Measurements from ENCODE around the gene PSMB10. TPM values are rescaled to one million over a fixed set of nuclear protein-coding genes. Genes with fewer than 3 reads are reported as not detected.

PSMB10 gene
- total RNA-seq, 1 donor from 2014 or later = 35.8 TPM

GRCh38 chr16:67910158-67910557 is 26.5 kb downstream of the PSMB10 start:
- Histone ChIP-seq H3K27me3 (ENCODE audit: insufficient read depth, low read length) (no peaks in the 10 kb centered on the region), H3K9me3 (ENCODE audit: insufficient read depth, low read depth, low read length) (no peaks in the 10 kb centered on the region), H3K36me3 (ENCODE audit: insufficient read depth, low read length) (no peaks in the 10 kb centered on the region), H3K79me2 (ENCODE audit: insufficient read depth, low read length) (peaks cover 3% of the 10 kb centered on the region), H3K4me1 (ENCODE audit: insufficient read depth, low read length) (no peaks in the 10 kb centered on the region), H3K9ac (ENCODE audit: low read length) (no peak overlapping the region), H4K20me1 (ENCODE audit: insufficient read depth, low read length) (peaks cover 24% of the 10 kb centered on the region), H3K4me2 (ENCODE audit: low read length) (no peak overlapping the region), H3K4me3 (ENCODE audit: insufficient read depth, low read depth, low read length) (no peak overlapping the region), H3K27ac (ENCODE audit: low read depth, low read length) (no peak overlapping the region), H2AFZ (ENCODE audit: low read depth, low read length) (no peak overlapping the region)
- H3K9me3 Mint-ChIP-seq (ENCODE audit: unreplicated experiment) = no peaks in the 10 kb centered on the region
- TF ChIP-seq, protein P1, sequence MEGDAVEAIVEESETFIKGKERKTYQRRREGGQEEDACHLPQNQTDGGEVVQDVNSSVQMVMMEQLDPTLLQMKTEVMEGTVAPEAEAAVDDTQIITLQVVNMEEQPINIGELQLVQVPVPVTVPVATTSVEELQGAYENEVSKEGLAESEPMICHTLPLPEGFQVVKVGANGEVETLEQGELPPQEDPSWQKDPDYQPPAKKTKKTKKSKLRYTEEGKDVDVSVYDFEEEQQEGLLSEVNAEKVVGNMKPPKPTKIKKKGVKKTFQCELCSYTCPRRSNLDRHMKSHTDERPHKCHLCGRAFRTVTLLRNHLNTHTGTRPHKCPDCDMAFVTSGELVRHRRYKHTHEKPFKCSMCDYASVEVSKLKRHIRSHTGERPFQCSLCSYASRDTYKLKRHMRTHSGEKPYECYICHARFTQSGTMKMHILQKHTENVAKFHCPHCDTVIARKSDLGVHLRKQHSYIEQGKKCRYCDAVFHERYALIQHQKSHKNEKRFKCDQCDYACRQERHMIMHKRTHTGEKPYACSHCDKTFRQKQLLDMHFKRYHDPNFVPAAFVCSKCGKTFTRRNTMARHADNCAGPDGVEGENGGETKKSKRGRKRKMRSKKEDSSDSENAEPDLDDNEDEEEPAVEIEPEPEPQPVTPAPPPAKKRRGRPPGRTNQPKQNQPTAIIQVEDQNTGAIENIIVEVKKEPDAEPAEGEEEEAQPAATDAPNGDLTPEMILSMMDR (IDR thresholded peaks at IDR 0.05; ENCODE audit: insufficient read depth, low read depth, low read length) = no peak
- TF ChIP-seq EZH2 (IDR thresholded peaks at IDR 0.05; ENCODE audit: insufficient read depth, low read length) = no peak
- H3K4me1 Mint-ChIP-seq (ENCODE audit: low read depth, unreplicated experiment) = peaks cover 10% of the 10 kb centered on the region
- FAIRE-seq = no peak
- H3K36me3 Mint-ChIP-seq (ENCODE audit: low read depth, unreplicated experiment) = peaks cover 19% of the 10 kb centered on the region
- no peak overlapping the region for H3K4me3 Mint-ChIP-seq (ENCODE audit: unreplicated experiment)
- H3K27me3 Mint-ChIP-seq (ENCODE audit: low read depth, unreplicated experiment) = no peaks in the 10 kb centered on the region
- no peak for DNase-seq (ENCODE audit: low read depth)
- peak overlapping the region; percentile 34 for H3K27ac Mint-ChIP-seq (ENCODE audit: unreplicated experiment)

- Mint-ChIP-seq H3K27ac (ENCODE audit: unreplicated experiment) (no peak overlapping the region), H3K9me3 (ENCODE audit: unreplicated experiment) (no peaks in the 10 kb centered on the region)
These were observed 27.5 kb downstream of the PSMB10 start for GRCh38 chr16:67909056-67909742.

More at GRCh38 chr16:67909056-67909742, 27.5 kb downstream of the PSMB10 start:
- H3K27me3 ChIP-seq (ENCODE audit: insufficient read depth, low read length) = no peaks in the 10 kb centered on the region
- H3K4me2 ChIP-seq (ENCODE audit: low read length) = no peak overlapping the region
- no peaks in the 10 kb centered on the region for H3K4me1 ChIP-seq (ENCODE audit: insufficient read depth, low read length)
- peaks cover 3% of the 10 kb centered on the region for H3K79me2 ChIP-seq (ENCODE audit: insufficient read depth, low read length)
- H3K9ac ChIP-seq (ENCODE audit: low read length) = no peak overlapping the region
- Mint-ChIP-seq H3K27me3 (ENCODE audit: low read depth, unreplicated experiment) (no peaks in the 10 kb centered on the region), H3K4me3 (ENCODE audit: unreplicated experiment) (no peak overlapping the region), H3K36me3 (ENCODE audit: low read depth, unreplicated experiment) (peaks cover 19% of the 10 kb centered on the region), H3K4me1 (ENCODE audit: low read depth, unreplicated experiment) (peaks cover 7% of the 10 kb centered on the region)
- DNase-seq (ENCODE audit: low read depth) = no peak
- H2AFZ ChIP-seq (ENCODE audit: low read depth, low read length) = no peak overlapping the region
- H4K20me1 ChIP-seq (ENCODE audit: insufficient read depth, low read length) = peaks cover 20% of the 10 kb centered on the region
- H3K27ac ChIP-seq (ENCODE audit: low read depth, low read length) = no peak overlapping the region
- no peaks in the 10 kb centered on the region for H3K36me3 ChIP-seq (ENCODE audit: insufficient read depth, low read length)
- TF ChIP-seq EZH2 (IDR thresholded peaks at IDR 0.05; ENCODE audit: insufficient read depth, low read length) = no peak
- TF ChIP-seq, protein P1 (IDR thresholded peaks at IDR 0.05; ENCODE audit: insufficient read depth, low read depth, low read length) = no peak
- H3K4me3 ChIP-seq (ENCODE audit: insufficient read depth, low read depth, low read length) = no peak overlapping the region
- no peaks in the 10 kb centered on the region for H3K9me3 ChIP-seq (ENCODE audit: insufficient read depth, low read depth, low read length)
- no peak for FAIRE-seq
